K562 (cell line): ENCODE data around the gene EEF1A2. TPM values are rescaled to one million over a fixed set of nuclear protein-coding genes. Genes with fewer than 3 reads are reported as not detected.

Experiments
- ATAC-seq: fragments of 200-7000 bp; cut with Tn5 transposase; 3 replicates; pipeline ENCODE4 v1.9.1; 2020; ENCODE audit warnings: moderate library complexity
- BruUV-seq: library from RNA; stranded (reverse); fragments of 400-500 nt; replicated peaks from 2 replicates; lab custom pipeline; 2021; lab: Mats Ljungman, UMichigan
- CTCF ChIA-PET: fragments of 300-600 bp; formaldehyde crosslinking; extraction: SDS; loops from one replicate; lab custom pipeline; 2021; ENCODE audit warnings: low intra/inter-chr PET ratio; lab: Yijun Ruan, JAX
- POLR2A ChIA-PET: fragments of 300-600, 350-650 bp; sonication (Branson Sonifier 250); formaldehyde crosslinking; extraction: SDS; loops from one replicate; lab custom pipeline; 2021; ENCODE audit warnings: antibody characterized with exemption, inconsistent platforms; lab: Yijun Ruan, JAX
- DNase-seq, 4 experiments: peaks; one replicate each; pipeline versions ENCODE4 v3.0.0 to v3.0.0-alpha.2; 2011 to 2018; ENCODE audit warnings: low spot score in 3 of 4, mixed read lengths in 3 of 4; ENCODE audit errors: extremely low read depth in 1 of 4
- FAIRE-seq: peaks from 2 replicates; lab custom pipeline; 2011; peaks lifted over from hg19 to GRCh38; lab: Jason Lieb, UNC
- H2AFZ ChIP-seq: 2 replicates; pipeline ENCODE4 v1.6.0; 2011; ENCODE audit warnings: low read depth, low read length, control low read depth, inconsistent platforms
- H3K27ac ChIP-seq: fragments of 200-600 bp; 3 replicates; pipeline ENCODE4 v1.8.0; 2011; ENCODE audit warnings: low read depth, mild to moderate bottlenecking, control low read depth, inconsistent platforms, low read length, moderate library complexity, mixed read lengths; ENCODE audit errors: extremely low read depth
- H3K27me3 ChIP-seq, 2 experiments: fragments of 300-600 bp in 1 of 2; 2 replicates in 1 of 2; 3 replicates in 1 of 2; pipeline versions ENCODE4 v1.6.0 to v1.8.0; 2011; ENCODE audit warnings: inconsistent platforms in 2 of 2, low read length in 2 of 2, mild to moderate bottlenecking in 1 of 2, mixed read lengths in 1 of 2, moderate library complexity in 1 of 2; ENCODE audit not compliant: control insufficient read depth in 2 of 2, insufficient read depth in 2 of 2
- H3K36me3 ChIP-seq: fragments of 300-600 bp; 3 replicates; pipeline ENCODE4 v1.8.0; 2011; ENCODE audit warnings: mild to moderate bottlenecking, low read length, inconsistent platforms; ENCODE audit not compliant: control insufficient read depth, insufficient read depth
- H3K4me1 ChIP-seq, 2 experiments: fragments of 200-600 bp in 1 of 2; replicated peaks in 1 of 2; 2 replicates in 1 of 2; 3 replicates in 1 of 2; pipeline versions ENCODE4 v1.5.1 to v1.8.0; 2011; ENCODE audit warnings: inconsistent platforms in 2 of 2, low read length in 2 of 2, mild to moderate bottlenecking in 1 of 2, mixed read lengths in 1 of 2, moderate library complexity in 1 of 2; ENCODE audit not compliant: control insufficient read depth in 2 of 2, insufficient read depth in 2 of 2
- H3K4me2 ChIP-seq: 2 replicates; pipeline ENCODE4 v1.6.1; 2011; ENCODE audit warnings: low read length, control low read depth, inconsistent platforms, mixed read lengths; ENCODE audit not compliant: insufficient read depth
- H3K4me3 ChIP-seq: fragments of 200-600 bp; sonication (generic), shearing (Covaris generic); 2 replicates; pipeline ENCODE4 v1.5.1; 2016; ENCODE audit warnings: control low read depth, inconsistent platforms
- H3K79me2 ChIP-seq: fragments of 200-600 bp; 3 replicates; pipeline ENCODE4 v1.8.0; 2011; ENCODE audit warnings: low read length, inconsistent platforms; ENCODE audit not compliant: control insufficient read depth, insufficient read depth
- H3K9ac ChIP-seq, 2 experiments: 2 replicates each; pipeline versions ENCODE4 v1.6.0 to v1.6.1; 2011; ENCODE audit warnings: low read depth in 2 of 2, low read length in 2 of 2, control low read depth in 1 of 2, inconsistent platforms in 1 of 2, mild to moderate bottlenecking in 1 of 2, mixed read lengths in 1 of 2; ENCODE audit not compliant: insufficient read depth in 1 of 2
- H3K9me1 ChIP-seq: one replicate; pipeline ENCODE4 v1.6.0; 2011; ENCODE audit warnings: inconsistent platforms, mild to moderate bottlenecking, low read length, moderate library complexity; ENCODE audit not compliant: control insufficient read depth, insufficient read depth
- H3K9me3 ChIP-seq: replicated peaks from 2 replicates; pipeline ENCODE4 v1.5.1; 2011; ENCODE audit warnings: low read depth, low read length, inconsistent platforms; ENCODE audit not compliant: control insufficient read depth, insufficient read depth
- H4K20me1 ChIP-seq: replicated peaks from 2 replicates; pipeline ENCODE4 v1.6.1; 2011; ENCODE audit warnings: low read length, inconsistent platforms, mixed read lengths; ENCODE audit not compliant: control insufficient read depth, insufficient read depth
- HNRNPL ChIP-seq: fragments of 200-400 bp; formaldehyde crosslinking; IDR thresholded peaks from 2 replicates; pipeline ENCODE4 v1.6.1; 2017; ENCODE audit warnings: low read depth, mild to moderate bottlenecking, low read length
- MCM3 ChIP-seq: fragments of 450-650 bp; IDR thresholded peaks from 2 replicates; pipeline ENCODE4 v1.6.1; 2016
- NBN ChIP-seq: fragments of 450-650 bp; IDR thresholded peaks from 2 replicates; pipeline ENCODE4 v1.6.1; 2016; ENCODE audit warnings: low read depth, mild to moderate bottlenecking
- NCOA6 ChIP-seq: fragments of 450-650 bp; IDR thresholded peaks from 2 replicates; pipeline ENCODE4 v1.6.1; 2017; ENCODE audit warnings: mild to moderate bottlenecking
- NFIC ChIP-seq: fragments of 450-650 bp; IDR thresholded peaks from 2 replicates; pipeline ENCODE4 v1.6.1; 2017; ENCODE audit warnings: mild to moderate bottlenecking, inconsistent platforms
- NR3C1 ChIP-seq: sonication (generic); formaldehyde crosslinking; IDR thresholded peaks from 2 replicates; pipeline ENCODE4 v1.8.1; 2022; ENCODE audit warnings: missing genetic modification reagents
- SMAD3 ChIP-seq: fragments of 450-650 bp; formaldehyde crosslinking; conservative IDR thresholded peaks from 2 replicates; pipeline ENCODE4 v1.4.0; 2020; ENCODE audit warnings: mild to moderate bottlenecking
- SNAPC5 ChIP-seq: fragments of 250-450 bp; sonication (Bioruptor Pico); IDR thresholded peaks from 2 replicates; pipeline ENCODE4 v1.8.0; 2021; ENCODE audit warnings: moderate library complexity, mild to moderate bottlenecking, inconsistent platforms
- ZNF174 ChIP-seq: fragments of 250-450 bp; sonication (Bioruptor Pico); IDR thresholded peaks from 2 replicates; pipeline ENCODE4 v1.4.0; 2020; ENCODE audit warnings: mild to moderate bottlenecking
- ZNF696 ChIP-seq: fragments of 250-450 bp; sonication (Bioruptor Pico); conservative IDR thresholded peaks from 2 replicates; pipeline ENCODE4 v1.4.0; 2020; ENCODE audit warnings: mild to moderate bottlenecking, moderate library complexity
- WGBS: fragments of 100-300 bp; shearing (Covaris generic); methylation state at CpG from one replicate; pipeline ENCODE4 v1.1.6; 2016; ENCODE audit warnings: low coverage, mixed read lengths; ENCODE audit not compliant: insufficient coverage; ENCODE audit errors: missing lambda C conversion rate; 5-methylcytosine and 5-hydroxymethylcytosine counted together
- in situ Hi-C: fragments of 300-500 bp; cut with MboI; formaldehyde crosslinking; loops from 4 replicates; pipeline ENCODE4 v1.15.0; 2018; ENCODE audit warnings: inconsistent platforms, mixed read lengths
- intact Hi-C: fragments of 100-400 bp; cut with micrococcal nuclease; formaldehyde crosslinking; loops from 2 replicates; pipeline ENCODE4 v1.14.2; 2022
- polyA plus RNA-seq, 8 experiments: library from polyadenylated mRNA; depleted of rRNA in 4 of 8; stranded (reverse) in 5 of 8; unstranded in 3 of 8; fragments of >200 nt; fragmentation: Nextera tagmentation in 2 of 8; fragmentation: Illumina TruSeq in 1 of 8; extraction: Ambion mirVana in 2 of 8; extraction: Trizol in 1 of 8; gene quantifications; 2 replicates each; pipeline versions ENCODE4 v1.2.1 to v1.2.3, GENCODE V29; 2011 to 2014; ENCODE audit warnings: inconsistent platforms in 1 of 8, missing spikeins in 1 of 8
- total RNA-seq, 7 experiments: library from RNA; depleted of rRNA in 6 of 7; stranded (reverse); fragments of >200 nt in 6 of 7; fragmentation: Illumina TruSeq in 2 of 7; extraction: Trizol in 2 of 7; gene quantifications; 2 replicates each; pipeline versions ENCODE4 v1.2.1 to v1.2.3, GENCODE V29; 2011 to 2021; ENCODE audit warnings: low replicate concordance in 1 of 7
- TF ChIP-seq, protein P1 (sequence below): fragments of 250-450 bp; sonication (Bioruptor Pico); IDR thresholded peaks from 2 replicates; pipeline ENCODE4 v1.8.0; 2021; ENCODE audit warnings: moderate library complexity, mild to moderate bottlenecking, inconsistent platforms
- TF ChIP-seq, protein P2 (sequence below), 2 experiments: fragments of 450-650 bp in 1 of 2; sonication (generic) in 1 of 2; formaldehyde crosslinking in 1 of 2; IDR thresholded peaks in 1 of 2; conservative IDR thresholded peaks in 1 of 2; 2 replicates each; pipeline versions ENCODE4 v1.6.1 to v1.8.1; 2016 to 2023; ENCODE audit warnings: mild to moderate bottlenecking in 2 of 2, moderate library complexity in 2 of 2, inconsistent platforms in 1 of 2, missing genetic modification reagents in 1 of 2

Gene EEF1A2
- total and polyA plus RNA-seq, 9 of the 15 experiments (the other 6 are each of a cell fraction or from before 2014, with no cell fraction given): 0.04 to 29.6 (median 11.5) TPM

DNA sequence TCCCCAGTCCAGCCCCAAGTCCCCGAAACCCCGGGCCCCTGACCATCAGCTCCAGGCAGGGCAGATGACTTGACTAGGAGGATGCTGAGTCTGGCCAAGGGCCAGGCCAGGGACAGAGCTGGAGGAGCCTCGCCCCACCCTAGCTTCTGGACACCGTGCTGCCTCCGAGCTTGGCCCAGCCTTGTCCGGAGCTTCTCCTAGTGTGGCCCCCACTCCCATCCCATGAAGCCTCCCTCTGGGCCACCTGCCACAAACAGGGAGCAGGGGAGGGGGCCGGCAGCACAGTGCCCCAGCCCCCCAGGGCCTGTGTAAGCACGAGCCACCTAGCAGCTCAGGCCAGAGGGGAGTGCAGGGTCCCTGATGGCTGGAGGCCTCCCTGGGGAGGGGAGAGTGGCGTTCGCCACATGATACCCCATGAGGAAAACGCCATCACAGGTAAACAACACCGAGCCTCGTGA is 5.3 kb downstream of the EEF1A2 start:
- TF ChIP-seq NR3C1 (CRISPR knock-in tag) (no peak), NFIC (peak; percentile 26)
- 17% methylated on average over 12 of the region's 13 CpGs for WGBS
- no peak overlapping the region for H2AFZ ChIP-seq
- CTCF ChIA-PET: no interaction called here
- H3K4me1 ChIP-seq: peaks cover 0 to 56% of the 10 kb centered on the region in 2 experiments; a peak in 3 of 5 replicates
- intact Hi-C loops (no loop called here), in situ Hi-C loops (no loop called here)
- H3K27me3 ChIP-seq: no peaks in the 10 kb centered on the region
- ATAC-seq: peak; percentile 7; the same call in 1 of the 3 replicates
- no peak overlapping the region for H3K27ac ChIP-seq
- H3K36me3 ChIP-seq: no peaks in the 10 kb centered on the region
- POLR2A ChIA-PET: interaction anchor here (0.5 to 1.2 kb wide), 5 partner anchors 10 to 199 kb away, joined by 3 to 6 read pairs (median 3); no protein-coding TSS in a partner anchor
- H3K9me1 ChIP-seq: no peaks in the 10 kb centered on the region
- BruUV-seq: no TSS peak
- no peak overlapping the region for H3K4me2 ChIP-seq
- no peak for FAIRE-seq
- peak overlapping the region in 1 of 2 experiments; percentile 26; a peak in 1 of 4 replicates for H3K9ac ChIP-seq
- no peak for DNase-seq
- H4K20me1 ChIP-seq: peaks cover 12% of the 10 kb centered on the region
- H3K79me2 ChIP-seq: no peaks in the 10 kb centered on the region
- H3K9me3 ChIP-seq: no peaks in the 10 kb centered on the region
- H3K4me3 ChIP-seq: no peak overlapping the region

GRCh38 chr20:63492982-63493381 is 5.9 kb downstream of the EEF1A2 start:
- no peak overlapping the region for H3K4me3 ChIP-seq
- H2AFZ ChIP-seq: no peak overlapping the region
- no peak overlapping the region for H3K4me2 ChIP-seq
- ChIA-PET CTCF (no interaction called here), POLR2A (interaction anchor here (0.6 kb wide), 1 partner anchor 199 kb away, joined by 4 read pairs; no protein-coding TSS in a partner anchor)
- peaks cover 0 to 53% of the 10 kb centered on the region in 2 experiments; a peak in 3 of 5 replicates for H3K4me1 ChIP-seq
- no TSS peak for BruUV-seq
- no peak for ATAC-seq
- H3K36me3 ChIP-seq: no peaks in the 10 kb centered on the region
- intact Hi-C loops: no loop called here
- FAIRE-seq: no peak
- no peaks in the 10 kb centered on the region for H3K27me3 ChIP-seq
- in situ Hi-C loops: no loop called here
- H3K9me3 ChIP-seq: no peaks in the 10 kb centered on the region
- H3K9me1 ChIP-seq: no peaks in the 10 kb centered on the region
- DNase-seq: no peak
- H3K79me2 ChIP-seq: no peaks in the 10 kb centered on the region
- 8% methylated on average over 5 of the region's 14 CpGs for WGBS
- no peak overlapping the region; a peak in 1 of 4 replicates for H3K9ac ChIP-seq
- no peak overlapping the region for H3K27ac ChIP-seq
- H4K20me1 ChIP-seq: peaks cover 12% of the 10 kb centered on the region
- no peak for TF ChIP-seq NBN
- no peak for TF ChIP-seq HNRNPL
- TF ChIP-seq, protein P1, sequence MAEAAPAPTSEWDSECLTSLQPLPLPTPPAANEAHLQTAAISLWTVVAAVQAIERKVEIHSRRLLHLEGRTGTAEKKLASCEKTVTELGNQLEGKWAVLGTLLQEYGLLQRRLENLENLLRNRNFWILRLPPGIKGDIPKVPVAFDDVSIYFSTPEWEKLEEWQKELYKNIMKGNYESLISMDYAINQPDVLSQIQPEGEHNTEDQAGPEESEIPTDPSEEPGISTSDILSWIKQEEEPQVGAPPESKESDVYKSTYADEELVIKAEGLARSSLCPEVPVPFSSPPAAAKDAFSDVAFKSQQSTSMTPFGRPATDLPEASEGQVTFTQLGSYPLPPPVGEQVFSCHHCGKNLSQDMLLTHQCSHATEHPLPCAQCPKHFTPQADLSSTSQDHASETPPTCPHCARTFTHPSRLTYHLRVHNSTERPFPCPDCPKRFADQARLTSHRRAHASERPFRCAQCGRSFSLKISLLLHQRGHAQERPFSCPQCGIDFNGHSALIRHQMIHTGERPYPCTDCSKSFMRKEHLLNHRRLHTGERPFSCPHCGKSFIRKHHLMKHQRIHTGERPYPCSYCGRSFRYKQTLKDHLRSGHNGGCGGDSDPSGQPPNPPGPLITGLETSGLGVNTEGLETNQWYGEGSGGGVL (CRISPR knock-in tag): no peak
- TF ChIP-seq, protein P2, sequence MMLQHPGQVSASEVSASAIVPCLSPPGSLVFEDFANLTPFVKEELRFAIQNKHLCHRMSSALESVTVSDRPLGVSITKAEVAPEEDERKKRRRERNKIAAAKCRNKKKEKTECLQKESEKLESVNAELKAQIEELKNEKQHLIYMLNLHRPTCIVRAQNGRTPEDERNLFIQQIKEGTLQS (IDR thresholded peaks at IDR 0.05): no peak
- TF ChIP-seq, protein P2 (CRISPR knock-in tag; conservative IDR thresholded peaks at IDR 0.05): no peak
- no peak for TF ChIP-seq NCOA6
- TF ChIP-seq SNAPC5 (CRISPR knock-in tag): no peak
- TF ChIP-seq SMAD3 (CRISPR knock-in tag): no peak
- TF ChIP-seq MCM3: no peak
- no peak for TF ChIP-seq ZNF696 (CRISPR knock-in tag)
- no peak for TF ChIP-seq ZNF174
- no peak for TF ChIP-seq NFIC
